Measurements from ENCODE around the gene FAM227B. TPM values are rescaled to one million over a fixed set of nuclear protein-coding genes. Genes with fewer than 3 reads are reported as not detected.
"Not testable (repeated sequence)": the region's sequence is repeated elsewhere in the genome, so short reads cannot be mapped to it uniquely, and the experiment has no call there.

The FAM227B gene
- total RNA-seq, 1 donor from 2014 or later: 2.9 TPM

DNA sequence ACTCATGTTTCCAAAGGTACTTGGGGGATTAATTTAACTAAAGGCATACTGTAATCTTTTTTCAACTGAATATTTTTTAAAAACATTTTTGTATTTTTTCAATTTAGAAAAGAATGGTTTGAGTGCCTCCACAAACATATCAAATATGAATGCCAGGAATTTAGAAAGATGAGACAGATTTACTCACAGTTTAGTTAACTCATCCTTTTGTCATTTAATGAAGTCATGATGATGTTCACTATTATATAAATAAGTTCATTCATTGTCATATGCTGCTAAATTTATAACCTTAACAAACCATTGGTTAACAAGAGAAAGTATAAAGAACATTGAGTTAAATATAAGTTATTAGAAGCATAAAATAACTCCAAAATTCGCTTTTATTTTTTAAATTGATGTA lies 147.6 kb downstream of the FAM227B start:
- Histone ChIP-seq H3K4me1 (no peaks in the 10 kb centered on the region), H3K27ac (no peak overlapping the region), H3K27me3 (no peaks in the 10 kb centered on the region), H3K4me3 (no peak overlapping the region), H3K9me3 (no peaks in the 10 kb centered on the region), H3K36me3 (no peaks in the 10 kb centered on the region)
- intact Hi-C loops (cut with DNase I): no loop called here
- no peak for DNase-seq (ENCODE audit: extremely low spot score in 2 of 2)
- no peak for TF ChIP-seq POLR2AphosphoS5 (IDR thresholded peaks at IDR 0.05; ENCODE audit: insufficient read depth in 1 of 2, low read depth in 1 of 2)
- TF ChIP-seq, protein P1, sequence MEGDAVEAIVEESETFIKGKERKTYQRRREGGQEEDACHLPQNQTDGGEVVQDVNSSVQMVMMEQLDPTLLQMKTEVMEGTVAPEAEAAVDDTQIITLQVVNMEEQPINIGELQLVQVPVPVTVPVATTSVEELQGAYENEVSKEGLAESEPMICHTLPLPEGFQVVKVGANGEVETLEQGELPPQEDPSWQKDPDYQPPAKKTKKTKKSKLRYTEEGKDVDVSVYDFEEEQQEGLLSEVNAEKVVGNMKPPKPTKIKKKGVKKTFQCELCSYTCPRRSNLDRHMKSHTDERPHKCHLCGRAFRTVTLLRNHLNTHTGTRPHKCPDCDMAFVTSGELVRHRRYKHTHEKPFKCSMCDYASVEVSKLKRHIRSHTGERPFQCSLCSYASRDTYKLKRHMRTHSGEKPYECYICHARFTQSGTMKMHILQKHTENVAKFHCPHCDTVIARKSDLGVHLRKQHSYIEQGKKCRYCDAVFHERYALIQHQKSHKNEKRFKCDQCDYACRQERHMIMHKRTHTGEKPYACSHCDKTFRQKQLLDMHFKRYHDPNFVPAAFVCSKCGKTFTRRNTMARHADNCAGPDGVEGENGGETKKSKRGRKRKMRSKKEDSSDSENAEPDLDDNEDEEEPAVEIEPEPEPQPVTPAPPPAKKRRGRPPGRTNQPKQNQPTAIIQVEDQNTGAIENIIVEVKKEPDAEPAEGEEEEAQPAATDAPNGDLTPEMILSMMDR (IDR thresholded peaks at IDR 0.05): no peak
- TF ChIP-seq POLR2A (IDR thresholded peaks at IDR 0.05): no peak

DNA sequence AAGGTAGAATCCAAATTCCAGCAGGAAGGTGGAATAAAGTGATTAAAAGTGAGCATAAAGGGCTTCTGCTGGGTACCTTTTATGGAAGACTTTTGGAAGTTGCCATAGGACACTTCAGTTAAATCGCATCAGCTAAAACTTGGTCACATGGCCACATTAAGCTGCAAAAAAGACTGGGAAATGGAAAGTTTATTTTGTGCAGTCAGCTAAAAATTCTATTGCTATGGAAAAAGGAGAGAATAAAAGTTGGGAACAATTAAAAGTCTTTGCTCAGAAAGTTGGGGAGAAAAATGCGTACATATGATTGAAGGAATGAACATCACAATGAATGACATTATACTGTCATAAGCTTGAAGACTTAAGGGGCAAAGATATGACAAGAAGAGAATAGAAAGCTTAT lies 148.3 kb downstream of the FAM227B start:
- Histone ChIP-seq H3K9me3 (no peaks in the 10 kb centered on the region), H3K4me1 (no peaks in the 10 kb centered on the region), H3K36me3 (no peaks in the 10 kb centered on the region), H3K27ac (no peak overlapping the region), H3K4me3 (no peak overlapping the region), H3K27me3 (no peaks in the 10 kb centered on the region)
- no peak for DNase-seq (ENCODE audit: extremely low spot score in 2 of 2)
- intact Hi-C loops (cut with DNase I): no loop called here
- TF ChIP-seq, protein P1 (IDR thresholded peaks at IDR 0.05): no peak
- no peak for TF ChIP-seq POLR2A (IDR thresholded peaks at IDR 0.05)
- no peak for TF ChIP-seq POLR2AphosphoS5 (IDR thresholded peaks at IDR 0.05; ENCODE audit: insufficient read depth in 1 of 2, low read depth in 1 of 2)

DNA sequence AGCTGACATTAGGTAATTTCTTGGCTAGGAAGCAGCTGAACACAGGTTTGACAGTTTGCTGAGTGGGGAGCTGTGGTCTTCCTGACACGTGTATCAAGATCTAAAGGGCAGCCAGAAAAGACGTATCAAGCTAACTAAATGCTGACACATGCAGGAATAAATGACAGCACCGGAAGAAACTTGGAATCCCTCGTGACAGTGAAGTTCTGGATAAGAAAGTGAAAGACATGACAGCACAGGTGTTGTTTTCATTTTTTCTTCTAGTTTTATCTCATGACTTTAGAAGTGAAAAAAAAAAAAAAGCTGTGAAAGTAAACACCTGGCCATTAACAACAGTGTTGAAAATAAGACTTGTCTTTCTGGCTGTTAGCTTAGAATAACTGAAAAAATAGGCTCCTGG lies 148.9 kb downstream of the FAM227B start:
- H3K9me3 ChIP-seq: no peaks in the 10 kb centered on the region
- TF ChIP-seq, protein P1 (IDR thresholded peaks at IDR 0.05): no peak
- TF ChIP-seq POLR2AphosphoS5 (IDR thresholded peaks at IDR 0.05; ENCODE audit: insufficient read depth in 1 of 2, low read depth in 1 of 2) (no peak), POLR2A (IDR thresholded peaks at IDR 0.05) (no peak)
- no peak overlapping the region for H3K27ac ChIP-seq
- no peak for DNase-seq (ENCODE audit: extremely low spot score in 2 of 2)
- H3K4me1 ChIP-seq: no peaks in the 10 kb centered on the region
- H3K27me3 ChIP-seq: no peaks in the 10 kb centered on the region
- intact Hi-C loops (cut with DNase I): no loop called here
- no peaks in the 10 kb centered on the region for H3K36me3 ChIP-seq
- H3K4me3 ChIP-seq: no peak overlapping the region

- H3K4me1 ChIP-seq; H3K36me3 ChIP-seq; H3K9me3 ChIP-seq; H3K27ac ChIP-seq; intact Hi-C loops (cut with DNase I); H3K27me3 ChIP-seq; DNase-seq (ENCODE audit: extremely low spot score in 2 of 2); H3K4me3 ChIP-seq: not testable (repeated sequence)
Measured at GRCh38 chr15:49471248-49471647, 149.4 kb downstream of the FAM227B start.

DNA sequence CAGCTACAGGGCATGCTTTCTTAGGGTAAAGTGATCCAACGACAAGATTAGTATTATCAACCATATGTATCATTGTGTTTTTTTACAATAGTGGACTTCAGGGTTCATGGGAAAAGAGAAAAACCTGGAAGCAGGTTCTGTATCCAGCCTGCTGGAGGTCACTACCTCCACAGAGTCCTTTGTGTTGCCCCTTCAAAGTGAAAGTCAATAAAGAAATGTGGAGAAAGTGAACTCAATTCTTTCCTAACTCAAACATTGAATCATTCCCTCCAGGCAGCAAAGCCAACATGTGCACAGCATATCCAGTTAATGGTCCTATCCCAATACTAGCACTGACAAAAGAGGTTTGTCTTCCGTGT lies 152.2 kb downstream of the FAM227B start:
- intact Hi-C loops (cut with DNase I): no loop called here
- no peaks in the 10 kb centered on the region for H3K9me3 ChIP-seq
- H3K4me3 ChIP-seq: no peak overlapping the region
- peak overlapping the region; percentile 27 for H3K27ac ChIP-seq
- H3K27me3 ChIP-seq: no peaks in the 10 kb centered on the region
- TF ChIP-seq, protein P1 (IDR thresholded peaks at IDR 0.05): no peak
- TF ChIP-seq POLR2A (IDR thresholded peaks at IDR 0.05) (no peak), POLR2AphosphoS5 (IDR thresholded peaks at IDR 0.05; ENCODE audit: insufficient read depth in 1 of 2, low read depth in 1 of 2) (no peak)
- peaks cover 13% of the 10 kb centered on the region for H3K4me1 ChIP-seq
- H3K36me3 ChIP-seq: no peaks in the 10 kb centered on the region
- no peak for DNase-seq (ENCODE audit: extremely low spot score in 2 of 2)

Data from vagina (tissue), 2 donors.